HepG2 (cell line): Measurements from ENCODE around the gene FAM167B. TPM values are rescaled to one million over a fixed set of nuclear protein-coding genes. Genes with fewer than 3 reads are reported as not detected.

Source experiments
- ARID2 ChIP-seq: sonication (generic); formaldehyde crosslinking; IDR thresholded peaks from 2 replicates; pipeline ENCODE4 v1.8.1; 2022; ENCODE audit warnings: mild to moderate bottlenecking, missing genetic modification reagents, borderline replicate concordance
- CHD2 ChIP-seq: IDR thresholded peaks from 2 replicates; pipeline ENCODE4 v1.6.1; 2011; ENCODE audit warnings: low read depth, low read length, improper control_type of control experiment
- RAD21 ChIP-seq: fragments of 450-650 bp; formaldehyde crosslinking; IDR thresholded peaks from 2 replicates; pipeline ENCODE4 v1.5.0; 2020; ENCODE audit warnings: mild to moderate bottlenecking
- RBM22 ChIP-seq: fragments of 200-400 bp; formaldehyde crosslinking; optimal IDR thresholded peaks from 2 replicates; pipeline ENCODE3; 2017; ENCODE audit warnings: mild to moderate bottlenecking, low read length, moderate library complexity
- REL ChIP-seq: sonication (generic); formaldehyde crosslinking; conservative IDR thresholded peaks from 2 replicates; pipeline ENCODE4 v1.8.0; 2022; ENCODE audit warnings: mild to moderate bottlenecking, missing genetic modification reagents, moderate library complexity
- REXO4 ChIP-seq: sonication (generic); formaldehyde crosslinking; IDR thresholded peaks from 2 replicates; pipeline ENCODE4 v1.8.0; 2022; ENCODE audit warnings: missing genetic modification reagents, mild to moderate bottlenecking, borderline replicate concordance
- TBX3 ChIP-seq: fragments of 450-650 bp; IDR thresholded peaks from 2 replicates; pipeline ENCODE4 v1.6.1; 2017; ENCODE audit warnings: antibody characterized with exemption, mild to moderate bottlenecking, inconsistent platforms, borderline replicate concordance
- XBP1 ChIP-seq: sonication (generic); formaldehyde crosslinking; IDR thresholded peaks from 2 replicates; pipeline ENCODE4 v1.5.0; 2020; ENCODE audit warnings: missing genetic modification reagents
- ZNF138 ChIP-seq: sonication (generic); formaldehyde crosslinking; IDR thresholded peaks from 2 replicates; pipeline ENCODE4 v1.5.0; 2020; ENCODE audit warnings: mild to moderate bottlenecking, low read depth, missing genetic modification reagents
- ZNF354B ChIP-seq: sonication (generic); formaldehyde crosslinking; IDR thresholded peaks from 2 replicates; pipeline ENCODE4 v1.8.0; 2022; ENCODE audit warnings: mild to moderate bottlenecking, missing genetic modification reagents
- ZNF441 ChIP-seq: sonication (generic); formaldehyde crosslinking; IDR thresholded peaks from 2 replicates; pipeline ENCODE4 v1.7.0; 2021; ENCODE audit warnings: missing genetic modification reagents, borderline replicate concordance
- ZNF605 ChIP-seq: sonication (generic); formaldehyde crosslinking; IDR thresholded peaks from 2 replicates; pipeline ENCODE4 v1.8.0; 2022; ENCODE audit warnings: mild to moderate bottlenecking, missing genetic modification reagents
- ZSCAN9 ChIP-seq: IDR thresholded peaks from 2 replicates; pipeline ENCODE4 v1.6.1; 2016; ENCODE audit warnings: borderline replicate concordance
- polyA plus RNA-seq, 8 experiments: library from polyadenylated mRNA; depleted of rRNA in 3 of 8; stranded (reverse) in 7 of 8; unstranded in 1 of 8; fragments of >200 nt; fragmentation: Illumina TruSeq in 4 of 8; extraction: Trizol in 4 of 8; gene quantifications; 2 replicates each; pipeline versions ENCODE4 v1.2.1 to v1.2.3, GENCODE V29; 2011 to 2016; ENCODE audit warnings: low read depth in 4 of 8, missing spikeins in 1 of 8, mixed read lengths in 1 of 8; ENCODE audit not compliant: insufficient read depth in 1 of 8
- total RNA-seq, 5 experiments: library from RNA; depleted of rRNA; stranded (reverse); fragments of >200 nt; fragmentation: Illumina TruSeq; extraction: Trizol; gene quantifications; 2 replicates each; pipeline ENCODE4 v1.2.3, GENCODE V29; 2016; ENCODE audit warnings: low read depth in 1 of 5
- TF ChIP-seq, protein P1 (sequence below): sonication (generic); formaldehyde crosslinking; IDR thresholded peaks from 2 replicates; pipeline ENCODE4 v1.8.0; 2022; ENCODE audit warnings: mild to moderate bottlenecking, missing genetic modification reagents, moderate library complexity
- TF ChIP-seq, protein P2 (sequence below): IDR thresholded peaks from 2 replicates; pipeline ENCODE4 v1.6.1; 2016
- TF ChIP-seq, protein P3 (sequence below): IDR thresholded peaks from 2 replicates; pipeline ENCODE4 v1.6.1; 2018; ENCODE audit warnings: missing genetic modification reagents
- TF ChIP-seq, protein P4 (sequence below): sonication (generic); formaldehyde crosslinking; IDR thresholded peaks from 2 replicates; pipeline ENCODE4 v1.9.0; 2021; ENCODE audit warnings: missing genetic modification reagents, borderline replicate concordance
- TF ChIP-seq, protein P5 (sequence below): sonication (generic); formaldehyde crosslinking; IDR thresholded peaks from 2 replicates; pipeline ENCODE4 v1.4.0; 2020; ENCODE audit warnings: mild to moderate bottlenecking, missing genetic modification reagents, borderline replicate concordance

FAM167B gene
- total and polyA plus RNA-seq, 2 of the 13 experiments (the other 11 are each of a cell fraction or from before 2014, with no cell fraction given): 0.15 to 0.70 TPM

DNA sequence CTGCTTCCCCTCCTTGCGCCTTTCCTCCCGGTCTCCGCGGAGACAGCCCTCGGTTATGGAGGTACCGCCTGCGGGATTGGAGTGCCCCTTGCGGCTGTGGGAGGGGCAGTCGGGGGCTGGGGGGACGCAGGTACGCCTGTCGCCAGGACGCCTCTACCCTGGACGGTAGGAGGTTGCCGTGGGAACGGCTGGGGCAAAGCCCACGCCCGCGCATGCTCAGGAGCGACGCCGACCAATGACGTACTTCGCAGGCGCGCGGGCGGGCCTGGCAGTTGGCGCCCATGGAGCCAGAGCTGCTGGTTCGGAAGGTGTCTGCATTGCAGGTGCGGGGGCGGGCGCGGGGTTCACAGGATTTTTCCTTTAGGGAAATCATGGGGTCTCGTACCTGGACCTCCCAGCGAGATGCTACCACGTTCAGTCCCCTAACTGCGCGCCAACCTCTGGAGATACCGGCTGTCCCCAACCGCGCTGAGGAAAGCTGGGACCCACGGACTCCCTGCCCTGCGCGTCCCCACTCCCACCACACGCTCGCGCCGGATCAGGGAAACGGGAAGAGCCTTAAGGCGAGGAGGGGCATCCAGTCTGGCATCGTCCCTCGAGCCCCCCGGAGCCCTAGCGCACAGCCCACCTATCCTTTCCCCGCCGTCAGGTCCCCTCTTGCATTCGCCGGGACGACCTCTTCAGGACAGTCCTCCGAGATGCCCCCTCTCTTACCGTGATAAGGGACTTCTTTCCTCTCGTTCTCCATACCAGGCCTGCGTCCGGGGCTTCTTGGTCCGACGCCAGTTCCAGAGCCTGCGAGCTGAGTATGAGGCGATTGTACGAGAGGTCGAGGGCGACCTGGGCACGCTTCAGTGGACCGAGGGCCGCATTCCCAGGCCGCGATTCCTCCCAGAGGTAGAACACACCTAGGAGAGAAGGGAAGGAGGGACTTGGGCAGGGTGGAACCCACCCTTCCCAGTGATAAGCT, 41.3 kb upstream of the FAM167B start, which contains the start of gene IQCC (continued):
- TF ChIP-seq ZNF138 (0 out of 2 replicates have a peak, but pooled peaks have one; percentile 43), ZNF354B (CRISPR knock-in tag) (no peak), TBX3 (no peak), RAD21 (CRISPR knock-in tag) (no peak; the same call in 1 of the 2 replicates), ARID2 (CRISPR knock-in tag) (no peak), XBP1 (CRISPR knock-in tag) (no peak), ZSCAN9 (CRISPR knock-in tag) (peak; percentile 29; the same call in 1 of the 2 replicates), REXO4 (CRISPR knock-in tag) (no peak), ZNF441 (CRISPR knock-in tag) (no peak), REL (peak; percentile 44; the same call in 1 of the 2 replicates), ZNF605 (0 out of 2 replicates have a peak, but pooled peaks have one; percentile 29), CHD2 (no peak), RBM22 (peak; percentile 80)
- TF ChIP-seq, protein P1, sequence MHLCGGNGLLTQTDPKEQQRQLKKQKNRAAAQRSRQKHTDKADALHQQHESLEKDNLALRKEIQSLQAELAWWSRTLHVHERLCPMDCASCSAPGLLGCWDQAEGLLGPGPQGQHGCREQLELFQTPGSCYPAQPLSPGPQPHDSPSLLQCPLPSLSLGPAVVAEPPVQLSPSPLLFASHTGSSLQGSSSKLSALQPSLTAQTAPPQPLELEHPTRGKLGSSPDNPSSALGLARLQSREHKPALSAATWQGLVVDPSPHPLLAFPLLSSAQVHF: 0 out of 2 replicates have a peak, but pooled peaks have one; percentile 39
- TF ChIP-seq, protein P2, sequence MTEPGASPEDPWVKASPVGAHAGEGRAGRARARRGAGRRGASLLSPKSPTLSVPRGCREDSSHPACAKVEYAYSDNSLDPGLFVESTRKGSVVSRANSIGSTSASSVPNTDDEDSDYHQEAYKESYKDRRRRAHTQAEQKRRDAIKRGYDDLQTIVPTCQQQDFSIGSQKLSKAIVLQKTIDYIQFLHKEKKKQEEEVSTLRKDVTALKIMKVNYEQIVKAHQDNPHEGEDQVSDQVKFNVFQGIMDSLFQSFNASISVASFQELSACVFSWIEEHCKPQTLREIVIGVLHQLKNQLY (CRISPR knock-in tag): no peak
- TF ChIP-seq, protein P3, sequence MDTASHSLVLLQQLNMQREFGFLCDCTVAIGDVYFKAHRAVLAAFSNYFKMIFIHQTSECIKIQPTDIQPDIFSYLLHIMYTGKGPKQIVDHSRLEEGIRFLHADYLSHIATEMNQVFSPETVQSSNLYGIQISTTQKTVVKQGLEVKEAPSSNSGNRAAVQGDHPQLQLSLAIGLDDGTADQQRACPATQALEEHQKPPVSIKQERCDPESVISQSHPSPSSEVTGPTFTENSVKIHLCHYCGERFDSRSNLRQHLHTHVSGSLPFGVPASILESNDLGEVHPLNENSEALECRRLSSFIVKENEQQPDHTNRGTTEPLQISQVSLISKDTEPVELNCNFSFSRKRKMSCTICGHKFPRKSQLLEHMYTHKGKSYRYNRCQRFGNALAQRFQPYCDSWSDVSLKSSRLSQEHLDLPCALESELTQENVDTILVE (CRISPR knock-in tag): no peak
- TF ChIP-seq, protein P4, sequence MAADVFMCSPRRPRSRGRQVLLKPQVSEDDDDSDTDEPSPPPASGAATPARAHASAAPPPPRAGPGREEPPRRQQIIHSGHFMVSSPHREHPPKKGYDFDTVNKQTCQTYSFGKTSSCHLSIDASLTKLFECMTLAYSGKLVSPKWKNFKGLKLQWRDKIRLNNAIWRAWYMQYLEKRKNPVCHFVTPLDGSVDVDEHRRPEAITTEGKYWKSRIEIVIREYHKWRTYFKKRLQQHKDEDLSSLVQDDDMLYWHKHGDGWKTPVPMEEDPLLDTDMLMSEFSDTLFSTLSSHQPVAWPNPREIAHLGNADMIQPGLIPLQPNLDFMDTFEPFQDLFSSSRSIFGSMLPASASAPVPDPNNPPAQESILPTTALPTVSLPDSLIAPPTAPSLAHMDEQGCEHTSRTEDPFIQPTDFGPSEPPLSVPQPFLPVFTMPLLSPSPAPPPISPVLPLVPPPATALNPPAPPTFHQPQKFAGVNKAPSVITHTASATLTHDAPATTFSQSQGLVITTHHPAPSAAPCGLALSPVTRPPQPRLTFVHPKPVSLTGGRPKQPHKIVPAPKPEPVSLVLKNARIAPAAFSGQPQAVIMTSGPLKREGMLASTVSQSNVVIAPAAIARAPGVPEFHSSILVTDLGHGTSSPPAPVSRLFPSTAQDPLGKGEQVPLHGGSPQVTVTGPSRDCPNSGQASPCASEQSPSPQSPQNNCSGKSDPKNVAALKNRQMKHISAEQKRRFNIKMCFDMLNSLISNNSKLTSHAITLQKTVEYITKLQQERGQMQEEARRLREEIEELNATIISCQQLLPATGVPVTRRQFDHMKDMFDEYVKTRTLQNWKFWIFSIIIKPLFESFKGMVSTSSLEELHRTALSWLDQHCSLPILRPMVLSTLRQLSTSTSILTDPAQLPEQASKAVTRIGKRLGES (CRISPR knock-in tag): no peak
- TF ChIP-seq, protein P5, sequence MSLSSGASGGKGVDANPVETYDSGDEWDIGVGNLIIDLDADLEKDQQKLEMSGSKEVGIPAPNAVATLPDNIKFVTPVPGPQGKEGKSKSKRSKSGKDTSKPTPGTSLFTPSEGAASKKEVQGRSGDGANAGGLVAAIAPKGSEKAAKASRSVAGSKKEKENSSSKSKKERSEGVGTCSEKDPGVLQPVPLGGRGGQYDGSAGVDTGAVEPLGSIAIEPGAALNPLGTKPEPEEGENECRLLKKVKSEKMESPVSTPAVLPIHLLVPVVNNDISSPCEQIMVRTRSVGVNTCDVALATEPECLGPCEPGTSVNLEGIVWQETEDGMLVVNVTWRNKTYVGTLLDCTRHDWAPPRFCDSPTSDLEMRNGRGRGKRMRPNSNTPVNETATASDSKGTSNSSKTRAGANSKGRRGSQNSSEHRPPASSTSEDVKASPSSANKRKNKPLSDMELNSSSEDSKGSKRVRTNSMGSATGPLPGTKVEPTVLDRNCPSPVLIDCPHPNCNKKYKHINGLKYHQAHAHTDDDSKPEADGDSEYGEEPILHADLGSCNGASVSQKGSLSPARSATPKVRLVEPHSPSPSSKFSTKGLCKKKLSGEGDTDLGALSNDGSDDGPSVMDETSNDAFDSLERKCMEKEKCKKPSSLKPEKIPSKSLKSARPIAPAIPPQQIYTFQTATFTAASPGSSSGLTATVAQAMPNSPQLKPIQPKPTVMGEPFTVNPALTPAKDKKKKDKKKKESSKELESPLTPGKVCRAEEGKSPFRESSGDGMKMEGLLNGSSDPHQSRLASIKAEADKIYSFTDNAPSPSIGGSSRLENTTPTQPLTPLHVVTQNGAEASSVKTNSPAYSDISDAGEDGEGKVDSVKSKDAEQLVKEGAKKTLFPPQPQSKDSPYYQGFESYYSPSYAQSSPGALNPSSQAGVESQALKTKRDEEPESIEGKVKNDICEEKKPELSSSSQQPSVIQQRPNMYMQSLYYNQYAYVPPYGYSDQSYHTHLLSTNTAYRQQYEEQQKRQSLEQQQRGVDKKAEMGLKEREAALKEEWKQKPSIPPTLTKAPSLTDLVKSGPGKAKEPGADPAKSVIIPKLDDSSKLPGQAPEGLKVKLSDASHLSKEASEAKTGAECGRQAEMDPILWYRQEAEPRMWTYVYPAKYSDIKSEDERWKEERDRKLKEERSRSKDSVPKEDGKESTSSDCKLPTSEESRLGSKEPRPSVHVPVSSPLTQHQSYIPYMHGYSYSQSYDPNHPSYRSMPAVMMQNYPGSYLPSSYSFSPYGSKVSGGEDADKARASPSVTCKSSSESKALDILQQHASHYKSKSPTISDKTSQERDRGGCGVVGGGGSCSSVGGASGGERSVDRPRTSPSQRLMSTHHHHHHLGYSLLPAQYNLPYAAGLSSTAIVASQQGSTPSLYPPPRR (CRISPR knock-in tag): 0 out of 2 replicates have a peak, but pooled peaks have one; percentile 36
